HG03354 (cell line): ENCODE measurements around the gene PIN4.
"Not testable (repeated sequence)": the region's sequence is repeated elsewhere in the genome, so short reads cannot be mapped to it uniquely, and the experiment has no call there.

Experiments used
- ATAC-seq: cut with Tn5 transposase; IDR thresholded peaks from one replicate; pipeline ENCODE4 v1.9.1; 2021; ENCODE audit warnings: mild to moderate bottlenecking; ENCODE audit not compliant: unreplicated experiment, poor library complexity, severe bottlenecking

Gene PIN4

GRCh38 chrX:72181178-72182125 is at the start of gene PIN4:
Gene PIN4 (plus strand): TSS chrX:72181757. CDS start chrX:72181786, 29 bp downstream.
- peak; percentile 96 for ATAC-seq

GRCh38 chrX:72132456-72132855 is 49.1 kb upstream of the PIN4 start:
- ATAC-seq, result no peak

- ATAC-seq, result no peak
Measured at GRCh38 chrX:72133851-72134546, 47.6 kb upstream of the PIN4 start.

GRCh38 chrX:72137846-72138495 is 43.6 kb upstream of the PIN4 start:
- ATAC-seq, result no peak

GRCh38 chrX:72139538-72139937 is 42.0 kb upstream of the PIN4 start:
- ATAC-seq, result no peak

GRCh38 chrX:72141372-72142004 is 40.1 kb upstream of the PIN4 start:
- ATAC-seq, result peak; percentile 75

GRCh38 chrX:72142094-72142793 is 39.3 kb upstream of the PIN4 start:
- peak; percentile 46 for ATAC-seq

GRCh38 chrX:72142794-72143608 is 38.6 kb upstream of the PIN4 start:
- no peak for ATAC-seq

- ATAC-seq, result no peak
Measured at GRCh38 chrX:72143609-72143907, 38.0 kb upstream of the PIN4 start.

GRCh38 chrX:72145181-72145580 is 36.4 kb upstream of the PIN4 start:
- no peak for ATAC-seq

- no peak for ATAC-seq
Measured at GRCh38 chrX:72146527-72146926, 35.0 kb upstream of the PIN4 start.

- no peak for ATAC-seq
Measured at GRCh38 chrX:72158773-72159172, 22.8 kb upstream of the PIN4 start.

GRCh38 chrX:72159769-72160168 is 21.8 kb upstream of the PIN4 start:
- no peak for ATAC-seq

GRCh38 chrX:72165551-72165950 is 16.0 kb upstream of the PIN4 start:
- ATAC-seq, result no peak

GRCh38 chrX:72169008-72169728 is 12.4 kb upstream of the PIN4 start:
- ATAC-seq, result no peak

GRCh38 chrX:72176289-72176688 is 5.3 kb upstream of the PIN4 start:
- not testable (repeated sequence) for ATAC-seq

GRCh38 chrX:72176981-72177380 is 4.6 kb upstream of the PIN4 start:
- ATAC-seq, result no peak

- no peak for ATAC-seq
Measured at GRCh38 chrX:72180539-72180938, 1.0 kb upstream of the PIN4 start.
